ENCODE data around the gene SYT8. TPM values are rescaled to one million over a fixed set of nuclear protein-coding genes. Genes with fewer than 3 reads are reported as not detected.
A peak's percentile ranks its signal among the peaks of the same experiment; 100 is the strongest.

The SYT8 gene
- total RNA-seq, 3 donors from 2014 or later, result 10.7 to 12.1 TPM; not detected in 1

GRCh38 chr11:1878137-1879031 is 43.6 kb downstream of the SYT8 start:
- H3K27ac ChIP-seq, result peak overlapping the region; percentile 62 to 97
- no peak for DNase-seq (ENCODE audit: low spot score in 2 of 2)
- H3K4me1 ChIP-seq, result peaks cover 0 to 19% of the 10 kb centered on the region in 2 donors

GRCh38 chr11:1879342-1879940 is 44.7 kb downstream of the SYT8 start:
- H3K4me1 ChIP-seq, result peaks cover 0 to 19% of the 10 kb centered on the region in 2 donors
- H3K4me3 ChIP-seq, result no peak overlapping the region
- H3K27me3 ChIP-seq, result no peaks in the 10 kb centered on the region
- intact Hi-C loops (cut with DNase I; ENCODE audit: low total_unique reads), result no loop called here
- TF ChIP-seq POLR2A (IDR thresholded peaks at IDR 0.05) (no peak), CTCF (IDR thresholded peaks at IDR 0.05) (no peak), POLR2AphosphoS5 (IDR thresholded peaks at IDR 0.05) (no peak)
- H3K36me3 ChIP-seq, result no peaks in the 10 kb centered on the region
- peak overlapping the region; percentile 74 to 97 for H3K27ac ChIP-seq
- H3K9me3 ChIP-seq, result no peaks in the 10 kb centered on the region
- DNase-seq (ENCODE audit: low spot score in 2 of 2), result no peak

More at GRCh38 chr11:1878137-1879031, 43.6 kb downstream of the SYT8 start:
- Histone ChIP-seq H3K36me3 (no peaks in the 10 kb centered on the region), H3K4me3 (no peak overlapping the region), H3K27me3 (no peaks in the 10 kb centered on the region), H3K9me3 (no peaks in the 10 kb centered on the region)
- intact Hi-C loops (cut with DNase I; ENCODE audit: low total_unique reads), result no loop called here
- no peak for TF ChIP-seq CTCF (IDR thresholded peaks at IDR 0.05)
- TF ChIP-seq POLR2A (IDR thresholded peaks at IDR 0.05), result no peak
- TF ChIP-seq POLR2AphosphoS5 (IDR thresholded peaks at IDR 0.05), result no peak

- H3K27me3 ChIP-seq, result no peaks in the 10 kb centered on the region
- no peak for DNase-seq (ENCODE audit: low spot score in 2 of 2)
- no peaks in the 10 kb centered on the region for H3K36me3 ChIP-seq
- no peak overlapping the region for H3K4me3 ChIP-seq
- intact Hi-C loops (cut with DNase I; ENCODE audit: low total_unique reads), result no loop called here
- H3K9me3 ChIP-seq, result no peaks in the 10 kb centered on the region
- TF ChIP-seq POLR2A (IDR thresholded peaks at IDR 0.05) (no peak), CTCF (IDR thresholded peaks at IDR 0.05) (no peak), POLR2AphosphoS5 (IDR thresholded peaks at IDR 0.05) (peak in 2 of 3 donors; percentile 15 to 55)
- peak overlapping the region; percentile 74 to 97 for H3K27ac ChIP-seq
- H3K4me1 ChIP-seq, result peaks cover 0 to 19% of the 10 kb centered on the region in 2 donors
These were observed 45.3 kb downstream of the SYT8 start for GRCh38 chr11:1879941-1880720.

GRCh38 chr11:1880746-1881441 is 46.1 kb downstream of the SYT8 start:
- no peak overlapping the region for H3K4me3 ChIP-seq
- H3K36me3 ChIP-seq, result no peaks in the 10 kb centered on the region
- DNase-seq (ENCODE audit: low spot score in 2 of 2), result no peak
- intact Hi-C loops (cut with DNase I; ENCODE audit: low total_unique reads), result no loop called here
- no peaks in the 10 kb centered on the region for H3K9me3 ChIP-seq
- TF ChIP-seq POLR2A (IDR thresholded peaks at IDR 0.05), result no peak
- no peak for TF ChIP-seq CTCF (IDR thresholded peaks at IDR 0.05)
- no peak for TF ChIP-seq POLR2AphosphoS5 (IDR thresholded peaks at IDR 0.05)
- H3K27me3 ChIP-seq, result no peaks in the 10 kb centered on the region
- H3K4me1 ChIP-seq, result peaks cover 0 to 19% of the 10 kb centered on the region in 2 donors
- H3K27ac ChIP-seq, result peak overlapping the region; percentile 74 to 97

All from breast epithelium (tissue), 4 donors.